ENCODE measurements around the gene HEPHL1.
A peak's percentile ranks its signal among the peaks of the same experiment; 100 is the strongest.

HEPHL1 gene

DNA sequence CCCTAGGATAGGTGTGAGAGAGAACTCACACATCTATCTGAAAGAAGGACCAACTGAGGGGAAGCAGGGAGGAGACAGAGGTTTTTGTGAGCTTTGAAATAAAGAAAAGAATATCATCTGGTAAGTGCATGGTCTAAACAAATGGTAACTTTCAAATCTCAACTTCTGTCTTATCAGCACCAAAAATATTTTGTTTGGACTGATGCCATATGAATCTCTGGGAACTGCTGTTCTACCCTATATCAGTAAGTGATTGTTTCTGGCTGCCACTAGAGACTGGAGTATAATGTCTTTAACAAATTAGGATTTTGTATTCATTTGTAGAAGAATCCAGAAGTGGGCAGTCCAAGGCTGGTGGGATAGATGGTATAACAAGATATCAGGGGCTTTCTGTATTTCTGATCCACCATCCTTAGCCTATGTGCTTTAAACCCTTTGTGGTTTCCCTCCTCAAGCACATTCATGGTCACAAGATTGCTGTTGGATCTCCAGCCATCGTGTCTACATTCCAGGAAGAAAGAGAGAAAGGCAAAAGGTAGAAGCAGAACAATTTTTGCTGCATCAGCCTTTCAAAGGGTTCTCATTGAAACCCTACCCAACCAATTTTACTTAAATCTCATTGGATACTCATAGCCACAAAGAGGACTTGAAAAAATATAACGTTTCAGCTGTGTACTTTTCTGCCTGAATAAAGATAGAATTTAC is 4.7 kb downstream of the HEPHL1 start:
- DNase-seq (ENCODE audit: low spot score), result no peak

DNA sequence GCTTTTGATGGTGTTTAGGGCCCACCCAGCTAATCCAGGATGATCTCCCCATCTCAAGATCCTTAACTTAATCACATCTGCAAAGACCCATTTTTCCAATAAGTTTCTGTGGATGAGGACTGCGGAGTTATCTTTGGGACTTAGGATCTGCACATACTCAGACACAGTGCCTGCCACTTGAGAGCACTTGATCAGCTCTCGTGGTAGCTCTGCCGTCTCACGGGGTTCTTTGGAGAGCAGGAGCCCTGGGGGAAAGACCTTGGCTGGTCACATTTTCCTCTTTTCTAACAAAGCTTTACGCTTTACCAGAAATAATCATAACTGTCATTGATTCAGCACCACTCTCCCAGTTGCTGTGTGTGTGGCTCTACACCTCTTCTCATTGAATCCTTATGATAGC is 6.1 kb downstream of the HEPHL1 start:
- DNase-seq (ENCODE audit: low spot score), result no peak

GRCh38 chr11:94028436-94028835 is 7.3 kb downstream of the HEPHL1 start:
- DNase-seq (ENCODE audit: low spot score), result no peak

DNA sequence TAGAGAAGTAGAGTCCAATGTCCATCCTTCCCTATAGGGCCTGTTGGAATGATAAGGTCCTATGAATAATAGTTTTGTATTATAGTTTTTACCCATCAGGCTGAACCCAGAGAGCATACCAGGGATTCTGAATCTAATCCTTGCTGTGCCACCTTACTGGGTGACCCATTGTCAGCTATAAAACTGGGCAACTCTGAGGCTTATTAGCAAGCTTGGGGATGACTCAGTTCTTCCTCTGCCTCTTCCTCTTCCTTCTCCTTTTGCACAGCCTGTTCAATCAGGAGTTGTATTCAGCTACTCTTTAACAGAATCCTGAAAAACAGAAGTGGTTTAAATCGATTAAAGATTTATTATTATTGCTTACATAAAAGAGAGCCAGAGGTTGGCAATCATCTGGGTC is 8.9 kb downstream of the HEPHL1 start:
- DNase-seq (ENCODE audit: low spot score), result no peak

DNA sequence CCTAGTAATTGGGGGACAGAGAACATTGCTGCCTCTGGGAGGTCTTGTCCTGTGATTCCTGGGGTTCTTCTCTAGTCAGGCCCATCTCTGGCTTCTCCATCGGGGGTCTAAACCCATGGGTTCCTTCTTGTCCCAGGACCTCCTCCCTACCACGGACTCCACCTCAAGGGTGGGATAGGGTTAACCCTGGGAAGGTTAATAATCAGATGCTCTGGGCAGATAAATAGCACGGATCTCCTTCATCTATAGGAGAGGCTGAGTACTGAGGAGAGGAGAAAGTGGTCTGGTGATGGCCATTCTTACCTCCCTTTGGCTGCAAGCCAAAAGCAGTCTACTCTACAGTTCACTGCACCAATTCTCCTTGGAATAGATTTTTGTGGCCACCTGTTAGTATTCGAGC is 10.5 kb downstream of the HEPHL1 start:
- DNase-seq (ENCODE audit: low spot score), result no peak

DNA sequence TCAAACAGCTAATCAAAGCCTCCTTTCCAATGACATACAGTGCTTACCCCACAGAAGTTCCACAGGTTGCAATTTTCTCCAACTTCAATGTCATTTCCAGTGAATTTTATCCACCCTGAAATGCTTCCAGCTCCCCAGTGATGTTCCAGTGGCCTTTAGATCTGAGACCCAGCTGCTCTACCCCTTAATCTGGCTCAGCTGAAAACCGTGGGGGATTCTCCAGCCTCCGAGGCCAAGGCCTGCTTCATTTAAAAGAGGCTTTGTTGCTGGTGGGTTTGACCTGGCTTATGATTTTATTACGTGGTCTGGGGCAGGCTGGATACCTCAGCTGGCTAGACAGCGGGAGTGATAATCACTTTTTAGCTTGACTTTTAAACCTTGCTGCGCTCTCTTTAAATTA is 10.9 kb downstream of the HEPHL1 start:
- DNase-seq (ENCODE audit: low spot score), result peak; percentile 36

DNA sequence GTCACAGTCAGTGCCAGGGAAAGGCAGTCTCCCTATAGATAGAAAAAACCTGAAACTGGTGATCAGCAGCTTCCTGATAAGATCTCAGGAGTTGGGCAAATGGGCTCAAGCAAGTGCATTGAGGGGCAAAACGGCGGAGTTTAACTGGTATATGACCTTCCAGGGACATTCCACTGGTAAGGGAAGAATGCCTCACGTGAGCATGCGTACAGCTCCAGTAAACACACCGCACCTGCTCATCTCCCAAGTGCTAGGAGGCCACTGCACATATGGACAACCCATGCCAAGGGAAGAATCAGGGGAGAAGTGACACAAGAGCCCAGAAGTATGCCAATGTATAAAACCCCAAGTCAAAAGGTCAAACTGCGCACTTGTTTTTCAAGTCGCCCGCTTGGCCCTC is 11.6 kb downstream of the HEPHL1 start:
- DNase-seq (ENCODE audit: low spot score), result no peak

DNA sequence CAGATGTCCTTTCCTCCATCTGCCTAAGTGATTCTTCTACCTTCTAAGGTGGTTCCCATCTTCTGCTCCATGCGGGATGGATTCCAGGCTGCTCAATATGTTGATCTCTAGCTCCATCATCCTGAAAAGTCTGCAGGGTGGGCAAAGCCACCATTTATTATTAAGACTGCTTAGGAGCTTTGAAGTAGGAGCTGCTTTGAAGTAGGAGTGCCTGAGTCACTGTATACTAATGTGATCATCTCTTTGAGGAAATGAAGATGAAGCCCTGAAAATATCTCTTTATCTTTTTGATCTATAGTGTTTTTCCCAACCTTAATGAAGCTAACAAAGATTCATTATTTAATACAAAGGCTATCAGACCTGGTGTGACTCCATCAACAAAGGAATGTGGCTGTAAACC is 13.1 kb downstream of the HEPHL1 start:
- DNase-seq (ENCODE audit: low spot score), result no peak

DNA sequence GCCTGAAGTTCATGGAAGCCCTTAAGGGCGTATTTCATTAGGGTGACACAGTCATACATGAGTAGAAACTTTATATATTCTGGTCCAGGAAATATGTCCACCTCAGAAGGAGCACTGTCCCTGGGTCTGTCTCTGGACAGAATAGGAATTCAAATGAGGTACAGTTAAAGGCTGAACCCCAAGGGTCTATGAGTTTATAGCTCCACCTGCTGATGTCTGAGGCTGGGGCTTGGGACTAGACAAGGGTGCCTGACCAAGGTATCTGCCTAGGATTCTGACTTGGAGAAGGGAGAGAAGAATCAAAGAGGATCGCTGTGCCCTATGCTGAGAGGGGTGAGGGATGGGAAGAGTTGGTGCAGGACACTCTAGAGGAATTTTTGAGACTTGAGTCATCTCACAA is 14.9 kb downstream of the HEPHL1 start:
- DNase-seq (ENCODE audit: low spot score), result no peak

GRCh38 chr11:94043241-94043640 is 22.1 kb downstream of the HEPHL1 start:
- DNase-seq (ENCODE audit: low spot score), result no peak

GRCh38 chr11:94046796-94047195 is 25.6 kb downstream of the HEPHL1 start:
- DNase-seq (ENCODE audit: low spot score), result no peak

- no peak for DNase-seq (ENCODE audit: low spot score)
Observed at GRCh38 chr11:94048032-94048709, 27.0 kb downstream of the HEPHL1 start.

DNA sequence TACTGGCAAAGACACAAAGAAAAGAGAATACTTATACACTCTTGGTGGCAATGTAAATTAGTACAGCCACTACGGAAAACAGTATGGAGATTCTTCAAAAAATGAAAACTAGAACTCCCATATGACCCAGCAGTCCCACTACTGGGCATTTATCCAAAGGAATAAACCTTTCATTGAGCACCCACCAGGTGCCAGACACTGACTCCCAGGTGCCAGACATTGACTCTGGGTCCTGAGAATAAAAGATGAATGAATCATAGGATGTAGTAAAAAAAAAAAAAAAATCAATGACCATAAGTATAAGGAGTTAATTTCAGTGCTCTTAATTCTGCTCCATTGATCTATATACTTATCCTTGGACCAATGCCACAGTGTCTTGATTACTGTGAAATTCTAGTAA is 28.2 kb downstream of the HEPHL1 start:
- no peak for DNase-seq (ENCODE audit: low spot score)

- DNase-seq (ENCODE audit: low spot score), result no peak
Observed at GRCh38 chr11:94058630-94059029, 37.5 kb downstream of the HEPHL1 start.

- DNase-seq (ENCODE audit: low spot score), result no peak
Observed at GRCh38 chr11:94059065-94059464, 37.9 kb downstream of the HEPHL1 start.

DNA sequence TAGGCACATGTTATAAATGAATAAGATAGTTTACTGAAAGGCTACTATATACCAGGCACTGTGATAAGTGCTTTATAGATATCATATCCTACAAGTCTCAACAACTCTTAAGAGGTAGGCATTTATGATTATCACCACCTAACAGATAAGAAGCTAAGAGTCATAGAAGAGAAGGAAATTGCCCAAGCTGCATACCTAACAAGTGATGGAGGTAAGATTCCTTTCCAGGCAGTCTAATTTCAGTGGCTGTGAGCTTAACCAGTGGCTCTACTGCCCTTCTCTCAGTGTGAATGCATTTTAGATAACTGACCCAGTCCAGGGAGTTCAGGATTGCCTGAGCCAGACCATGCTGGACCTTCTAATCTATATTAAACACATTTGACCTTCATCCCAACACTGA is 39.2 kb downstream of the HEPHL1 start:
- no peak for DNase-seq (ENCODE audit: low spot score)

- no peak for DNase-seq (ENCODE audit: low spot score)
Observed at GRCh38 chr11:94062360-94062759, 41.2 kb downstream of the HEPHL1 start.

- DNase-seq (ENCODE audit: low spot score), result no peak
Observed at GRCh38 chr11:94066901-94067429, 45.8 kb downstream of the HEPHL1 start.

DNA sequence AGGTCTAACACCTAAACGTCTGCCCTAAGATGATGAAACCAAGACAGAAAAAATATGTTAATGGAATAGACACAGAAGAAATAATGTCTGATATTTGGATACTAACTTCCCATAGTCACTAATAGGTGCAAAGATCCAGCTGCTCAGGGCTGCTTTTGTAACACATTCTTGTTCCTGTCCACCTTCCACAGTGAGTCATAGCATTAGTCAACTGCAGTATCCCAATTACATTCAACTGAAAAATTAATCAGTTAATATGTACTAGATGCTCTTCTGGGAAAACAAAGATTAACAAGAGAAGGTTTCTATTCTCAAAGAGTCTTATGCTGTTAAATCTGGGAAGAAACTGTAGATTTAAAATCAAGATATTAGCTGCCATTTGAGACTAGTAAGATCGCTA is 47.6 kb downstream of the HEPHL1 start:
- no peak for DNase-seq (ENCODE audit: low spot score)

- DNase-seq (ENCODE audit: low spot score), result no peak
Observed at GRCh38 chr11:94077552-94078293, 56.6 kb downstream of the HEPHL1 start.

DNA sequence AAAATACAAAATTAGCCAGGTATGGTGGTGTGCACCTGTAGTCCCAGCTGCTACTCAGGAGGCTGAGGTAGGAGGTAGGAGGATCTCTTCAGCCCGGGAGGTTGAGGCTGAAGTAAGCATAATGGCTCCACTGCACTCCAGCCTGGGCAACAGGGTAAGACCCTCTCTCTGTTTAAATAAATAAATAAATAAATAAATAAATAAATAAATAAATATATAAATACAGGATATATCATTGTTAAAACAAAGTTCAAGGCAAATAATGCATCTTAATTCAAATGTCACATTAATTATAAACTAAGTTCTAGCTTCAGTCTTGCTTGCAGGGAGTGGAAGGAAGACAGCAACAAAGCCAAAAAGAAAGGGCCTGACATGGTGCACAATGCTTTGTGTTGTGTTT is 63.0 kb downstream of the HEPHL1 start:
- DNase-seq (ENCODE audit: low spot score), result no peak

DNA sequence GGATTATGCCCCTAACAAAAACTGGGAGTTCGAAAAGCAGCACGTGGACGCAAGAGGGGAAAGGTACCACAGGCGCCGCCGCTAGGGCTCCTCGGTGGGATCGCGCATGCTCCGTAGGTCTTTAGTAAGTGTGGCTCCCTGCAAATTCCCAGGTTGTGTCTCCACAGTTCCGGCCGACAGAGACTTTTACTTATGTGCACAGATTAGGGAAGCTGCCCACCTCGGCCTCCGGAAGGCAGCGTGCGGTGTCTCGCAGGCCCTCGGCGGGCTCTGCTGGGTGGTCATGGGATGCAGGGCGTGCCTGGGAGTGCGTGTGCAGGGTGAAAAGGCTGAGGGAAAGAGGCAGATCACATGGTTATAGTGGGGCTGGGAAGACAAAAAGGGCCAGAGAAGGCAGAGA is 67.8 kb downstream of the HEPHL1 start:
- no peak for DNase-seq (ENCODE audit: low spot score)

GRCh38 chr11:94089341-94089740 is 68.2 kb downstream of the HEPHL1 start:
- no peak for DNase-seq (ENCODE audit: low spot score)

Data from D341Med (cell line).